T-helper 1 cell treated with Interleukin-12 subunit alpha and Interleukin-12 subunit beta and Interleukin-4 antibody, amounts not matched to agents 30 μg/mL and 1 μg/mL, for 36 hours (primary cell): ENCODE results near the gene CDK9.

Source experiments
- H3K27ac Mint-ChIP-seq: one replicate; pipeline ENCODE4 v1.8.0; 2021; ENCODE audit warnings: mild to moderate bottlenecking, mixed read lengths
- H3K27me3 Mint-ChIP-seq: one replicate; pipeline ENCODE4 v1.8.0; 2021; ENCODE audit warnings: low read depth, mixed read lengths
- H3K36me3 Mint-ChIP-seq: one replicate; pipeline ENCODE4 v1.8.0; 2021; ENCODE audit warnings: low read depth, mixed read lengths
- H3K4me1 Mint-ChIP-seq: one replicate; pipeline ENCODE4 v1.8.0; 2021; ENCODE audit warnings: low read depth, mixed read lengths
- H3K4me3 Mint-ChIP-seq: one replicate; pipeline ENCODE4 v1.8.0; 2021; ENCODE audit warnings: mild to moderate bottlenecking, moderate library complexity, mixed read lengths
- H3K9me3 Mint-ChIP-seq: one replicate; pipeline ENCODE4 v1.8.0; 2021; ENCODE audit warnings: mixed read lengths

The CDK9 gene

DNA sequence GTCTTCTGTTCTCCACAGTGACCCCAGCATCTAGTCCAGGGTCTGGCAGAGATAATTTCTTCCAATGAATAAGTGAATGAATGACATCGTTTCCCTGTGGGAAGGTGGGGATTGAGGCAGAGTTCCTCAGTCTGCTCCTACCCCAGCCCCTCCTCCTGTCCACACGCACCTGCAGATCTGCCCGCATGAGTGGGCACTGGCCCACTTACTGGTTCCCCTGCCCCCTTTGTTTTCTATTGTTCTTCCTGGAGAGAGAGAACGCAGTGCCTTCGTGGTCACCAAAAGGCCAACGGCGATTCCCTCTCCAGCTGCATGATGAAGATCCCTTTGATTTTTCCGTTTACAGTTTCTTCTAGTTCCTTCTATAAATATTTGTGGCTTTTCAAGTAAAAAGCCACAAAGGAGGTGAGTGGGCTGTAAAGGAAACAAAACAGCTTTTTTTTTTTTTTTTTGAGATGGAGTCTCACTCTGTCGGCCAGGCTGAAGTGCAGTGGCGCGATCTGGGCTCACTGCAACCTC is 11.1 kb downstream of the CDK9 start:
- Mint-ChIP-seq H3K36me3 (peaks cover 8% of the 10 kb centered on the region), H3K9me3 (no peaks in the 10 kb centered on the region), H3K4me1 (peaks cover 20% of the 10 kb centered on the region), H3K4me3 (peak overlapping the region; percentile 79), H3K27ac (peak overlapping the region; percentile 76), H3K27me3 (no peaks in the 10 kb centered on the region)

DNA sequence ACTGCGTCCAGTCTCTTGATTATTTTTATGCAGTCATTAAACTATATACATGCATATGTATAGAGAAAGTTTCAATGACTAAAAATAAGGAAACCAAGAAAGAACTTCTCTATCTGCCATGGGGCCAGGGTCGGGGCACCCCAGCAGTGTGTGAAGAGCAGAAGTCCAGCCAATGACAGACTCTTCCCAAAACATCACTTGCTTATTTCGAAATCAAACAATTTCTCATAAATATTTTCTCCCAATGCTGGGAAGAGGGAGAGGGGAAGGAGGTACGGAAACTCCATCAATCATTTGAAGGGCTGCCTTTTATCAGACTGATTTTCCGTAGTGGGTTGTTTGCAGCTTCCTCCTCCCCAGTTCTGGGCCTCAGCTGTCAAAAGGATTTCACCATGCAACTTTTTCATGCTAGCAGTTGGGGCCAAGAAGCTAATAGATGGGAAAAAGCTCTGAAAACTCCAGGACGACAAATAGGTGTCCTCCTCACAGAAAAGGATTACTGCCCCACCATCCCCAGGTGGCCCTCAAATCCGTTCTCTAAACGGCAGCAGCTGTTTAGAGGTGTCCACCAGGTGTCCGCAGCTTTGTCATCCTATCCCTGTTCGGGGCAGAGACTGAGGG is 16.2 kb downstream of the CDK9 start:
- Mint-ChIP-seq H3K27ac (peak overlapping the region; percentile 73), H3K4me3 (peak overlapping the region; percentile 79), H3K4me1 (peaks cover 17% of the 10 kb centered on the region), H3K36me3 (peaks cover 10% of the 10 kb centered on the region), H3K27me3 (no peaks in the 10 kb centered on the region), H3K9me3 (no peaks in the 10 kb centered on the region)

DNA sequence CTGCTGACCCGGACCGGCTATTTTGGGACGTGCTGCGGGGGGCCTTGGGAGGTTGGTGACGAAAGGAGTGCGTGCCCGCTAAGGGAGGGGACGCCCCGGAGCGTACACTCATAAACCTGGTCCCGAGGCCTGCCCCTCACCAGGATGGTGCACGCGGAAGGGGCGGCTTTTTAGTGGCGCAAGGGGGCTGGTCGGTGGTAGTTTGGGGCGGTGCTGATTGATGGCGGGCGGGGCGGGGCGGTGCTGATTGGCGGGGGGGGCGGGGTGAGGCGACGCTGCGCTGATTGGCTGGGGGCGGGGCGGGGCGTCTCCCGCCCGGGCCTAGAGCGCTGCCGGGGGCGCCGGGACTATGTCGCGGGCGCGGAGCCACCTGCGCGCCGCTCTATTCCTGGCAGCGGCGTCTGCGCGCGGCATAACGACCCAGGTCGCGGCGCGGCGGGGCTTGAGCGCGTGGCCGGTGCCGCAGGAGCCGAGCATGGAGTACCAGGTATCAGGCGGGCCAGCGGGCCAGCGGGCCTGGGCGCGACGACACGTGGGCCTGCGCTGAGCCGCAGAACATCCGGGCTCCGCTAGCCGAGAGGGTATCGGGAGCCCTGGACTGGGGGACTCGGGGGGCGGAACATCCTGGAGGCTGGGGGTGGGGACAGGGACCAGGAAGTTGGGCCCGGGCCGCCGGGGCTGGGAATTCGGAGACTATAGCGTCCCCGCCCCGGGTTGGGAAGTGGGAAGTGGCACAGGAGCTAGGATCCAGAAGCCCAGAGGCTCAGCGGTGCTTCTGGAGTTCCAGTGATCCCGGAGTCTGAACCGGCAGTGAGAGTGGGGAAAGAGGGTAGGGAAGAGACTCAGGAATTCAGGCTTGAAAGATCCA is 17.0 kb downstream of the CDK9 start, which contains the start of gene FPGS:
Gene FPGS (plus strand): TSS at position 307 of the 868 bp plus-strand sequence. CDS start 43 bp downstream, at position 350.
- H3K4me3 Mint-ChIP-seq: peak within 1 kb of the TSS; percentile 95
- peak within 1 kb of the TSS; percentile 94 for H3K27ac Mint-ChIP-seq
- H3K9me3 Mint-ChIP-seq: no peaks in the 10 kb centered on the region
- no peaks in the 10 kb centered on the region for H3K27me3 Mint-ChIP-seq
- peaks cover 13% of the 10 kb centered on the region for H3K4me1 Mint-ChIP-seq
- H3K36me3 Mint-ChIP-seq: peaks cover 14% of the 10 kb centered on the region

DNA sequence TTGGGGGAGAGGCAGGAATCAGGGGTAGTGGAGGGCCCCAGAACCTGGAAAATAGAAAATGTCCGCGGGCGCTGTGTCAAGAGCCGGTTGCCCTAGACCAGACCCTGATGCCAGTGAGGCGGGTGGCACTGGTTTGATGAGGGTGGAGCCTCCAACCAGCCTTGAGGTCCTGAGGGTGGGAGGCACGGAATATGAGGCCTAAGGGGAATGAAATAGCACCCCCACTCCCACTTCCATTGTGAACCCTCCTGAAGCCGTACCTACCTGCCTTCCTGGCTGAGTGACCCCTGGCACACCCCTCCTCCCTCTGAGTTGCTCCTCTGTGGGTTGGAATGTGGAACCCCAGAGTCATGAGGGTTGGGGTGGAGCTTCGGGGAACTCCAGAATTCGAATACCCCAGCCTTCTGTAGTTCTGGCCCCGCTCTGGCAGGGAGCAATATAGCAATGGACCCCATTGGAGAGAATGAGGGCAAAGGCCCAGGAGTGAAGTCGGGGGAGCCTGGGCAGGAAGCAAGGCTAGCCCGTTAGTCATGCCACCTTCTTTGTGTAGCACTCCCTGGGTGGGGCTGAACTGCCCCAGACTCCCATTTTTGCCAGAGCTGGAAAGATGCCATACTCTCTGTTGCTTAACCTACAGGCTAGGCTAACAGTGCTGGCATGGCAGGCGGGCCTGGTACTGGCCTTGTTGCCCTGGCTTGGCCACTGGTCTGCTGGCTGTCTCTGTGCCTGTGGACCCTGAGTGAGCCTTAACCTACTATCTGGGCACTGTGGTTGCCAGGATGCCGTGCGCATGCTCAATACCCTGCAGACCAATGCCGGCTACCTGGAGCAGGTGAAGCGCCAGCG is 17.9 kb downstream of the CDK9 start:
- Mint-ChIP-seq H3K36me3 (peaks cover 16% of the 10 kb centered on the region), H3K4me3 (peak overlapping the region; percentile 95), H3K9me3 (no peaks in the 10 kb centered on the region), H3K4me1 (peaks cover 13% of the 10 kb centered on the region), H3K27ac (peak overlapping the region; percentile 94), H3K27me3 (no peaks in the 10 kb centered on the region)

DNA sequence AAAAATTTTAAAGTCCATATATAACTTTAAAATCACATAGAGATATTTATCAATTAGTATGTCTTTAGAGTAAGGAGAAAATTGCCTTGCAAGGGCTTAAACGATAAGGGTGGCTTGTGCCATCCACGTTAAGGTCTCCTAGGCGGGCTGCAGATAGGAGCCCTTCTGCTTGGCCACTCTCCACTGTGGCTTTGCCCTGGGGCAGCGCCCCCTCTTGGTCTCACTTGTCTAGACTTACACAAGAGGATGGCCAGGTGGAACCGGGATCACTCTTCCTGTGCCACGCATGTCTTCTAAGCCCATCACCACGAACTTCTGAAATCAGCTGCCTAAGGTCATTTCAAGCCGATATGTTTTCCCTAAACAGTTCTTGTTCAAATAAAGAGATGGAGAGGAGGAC is 19.8 kb downstream of the CDK9 start:
- Mint-ChIP-seq H3K36me3 (peaks cover 19% of the 10 kb centered on the region), H3K27ac (no peak overlapping the region), H3K4me3 (no peak overlapping the region)

DNA sequence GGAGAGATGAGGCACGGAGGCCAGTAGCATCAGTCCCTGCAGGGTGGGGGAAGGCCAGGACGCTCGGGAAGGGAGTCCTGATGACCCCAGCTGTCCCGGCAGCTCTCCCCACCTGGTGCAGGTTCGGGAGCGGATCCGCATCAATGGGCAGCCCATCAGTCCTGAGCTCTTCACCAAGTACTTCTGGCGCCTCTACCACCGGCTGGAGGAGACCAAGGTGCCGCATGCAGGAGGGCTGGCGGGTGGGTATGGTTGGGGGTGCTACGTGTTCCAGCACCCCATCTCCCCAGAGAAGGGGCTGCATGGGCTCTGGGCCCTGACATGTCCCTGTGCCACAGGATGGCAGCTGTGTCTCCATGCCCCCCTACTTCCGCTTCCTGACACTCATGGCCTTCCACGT is 21.0 kb downstream of the CDK9 start:
- Mint-ChIP-seq H3K9me3 (no peaks in the 10 kb centered on the region), H3K4me1 (peaks cover 13% of the 10 kb centered on the region), H3K4me3 (no peak overlapping the region), H3K36me3 (peaks cover 23% of the 10 kb centered on the region), H3K27ac (no peak overlapping the region), H3K27me3 (no peaks in the 10 kb centered on the region)

More for the DNA sequence above, 19.8 kb downstream of the CDK9 start:
- peaks cover 13% of the 10 kb centered on the region for H3K4me1 Mint-ChIP-seq
- no peaks in the 10 kb centered on the region for H3K9me3 Mint-ChIP-seq
- H3K27me3 Mint-ChIP-seq: no peaks in the 10 kb centered on the region

DNA sequence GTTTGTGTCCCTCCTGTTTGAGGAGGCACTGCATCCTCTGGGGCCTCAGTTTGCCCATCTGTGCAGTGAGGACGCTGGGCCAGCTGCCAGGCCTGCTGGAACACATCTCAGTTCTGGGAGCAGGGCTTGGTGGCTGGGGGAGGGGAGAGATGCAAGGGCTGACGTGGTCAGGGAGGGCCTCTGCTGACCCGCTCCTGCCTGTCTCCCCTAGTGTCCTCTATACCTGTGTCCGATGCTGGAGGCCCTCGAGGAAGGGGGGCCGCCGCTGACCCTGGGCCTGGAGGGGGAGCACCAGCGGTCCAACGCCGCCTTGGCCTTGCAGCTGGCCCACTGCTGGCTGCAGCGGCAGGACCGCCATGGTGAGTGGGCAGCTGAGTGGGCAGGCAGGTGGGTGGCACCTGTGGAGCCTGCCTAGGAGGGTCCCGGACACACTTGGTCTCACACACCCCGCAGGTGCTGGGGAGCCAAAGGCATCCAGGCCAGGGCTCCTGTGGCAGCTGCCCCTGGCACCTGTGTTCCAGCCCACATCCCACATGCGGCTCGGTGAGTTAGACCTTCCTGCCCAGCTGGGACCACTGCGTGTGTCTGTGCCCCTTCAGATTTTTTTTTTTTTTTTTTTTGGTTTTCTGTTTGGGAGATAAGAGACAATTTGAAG is 22.6 kb downstream of the CDK9 start:
- peaks cover 23% of the 10 kb centered on the region for H3K36me3 Mint-ChIP-seq
- no peaks in the 10 kb centered on the region for H3K27me3 Mint-ChIP-seq
- no peaks in the 10 kb centered on the region for H3K9me3 Mint-ChIP-seq
- H3K4me3 Mint-ChIP-seq: no peak overlapping the region
- no peak overlapping the region for H3K27ac Mint-ChIP-seq
- peaks cover 8% of the 10 kb centered on the region for H3K4me1 Mint-ChIP-seq

DNA sequence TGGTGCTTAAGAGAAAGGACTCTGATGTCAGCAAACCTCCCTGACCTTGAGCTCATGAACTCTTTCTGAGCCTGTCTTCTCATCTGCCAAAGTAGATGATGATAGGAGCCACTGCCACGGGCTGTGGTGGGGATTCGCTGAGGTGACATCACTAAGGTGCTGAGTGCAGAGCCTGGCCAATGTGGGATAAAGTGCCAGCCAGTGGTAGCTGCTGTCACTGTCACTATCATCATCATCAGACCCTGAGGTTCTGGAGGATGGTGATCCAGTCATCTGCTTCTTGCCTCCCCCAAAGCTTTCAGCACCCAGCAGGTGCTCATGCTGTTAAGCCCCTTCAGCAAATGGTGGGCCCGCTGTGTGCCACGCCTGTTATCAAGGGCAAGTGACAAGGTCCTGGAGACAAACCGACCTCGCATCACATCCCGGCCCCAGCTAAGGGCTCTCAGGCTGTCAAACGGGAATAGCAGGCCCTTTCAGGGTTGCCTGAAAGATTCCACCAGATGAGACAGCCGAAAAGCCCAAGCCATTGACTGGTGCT is 23.2 kb downstream of the CDK9 start:
- no peaks in the 10 kb centered on the region for H3K27me3 Mint-ChIP-seq
- peaks cover 5% of the 10 kb centered on the region for H3K4me1 Mint-ChIP-seq
- no peaks in the 10 kb centered on the region for H3K9me3 Mint-ChIP-seq
- peaks cover 26% of the 10 kb centered on the region for H3K36me3 Mint-ChIP-seq
- H3K4me3 Mint-ChIP-seq: no peak overlapping the region
- no peak overlapping the region for H3K27ac Mint-ChIP-seq

DNA sequence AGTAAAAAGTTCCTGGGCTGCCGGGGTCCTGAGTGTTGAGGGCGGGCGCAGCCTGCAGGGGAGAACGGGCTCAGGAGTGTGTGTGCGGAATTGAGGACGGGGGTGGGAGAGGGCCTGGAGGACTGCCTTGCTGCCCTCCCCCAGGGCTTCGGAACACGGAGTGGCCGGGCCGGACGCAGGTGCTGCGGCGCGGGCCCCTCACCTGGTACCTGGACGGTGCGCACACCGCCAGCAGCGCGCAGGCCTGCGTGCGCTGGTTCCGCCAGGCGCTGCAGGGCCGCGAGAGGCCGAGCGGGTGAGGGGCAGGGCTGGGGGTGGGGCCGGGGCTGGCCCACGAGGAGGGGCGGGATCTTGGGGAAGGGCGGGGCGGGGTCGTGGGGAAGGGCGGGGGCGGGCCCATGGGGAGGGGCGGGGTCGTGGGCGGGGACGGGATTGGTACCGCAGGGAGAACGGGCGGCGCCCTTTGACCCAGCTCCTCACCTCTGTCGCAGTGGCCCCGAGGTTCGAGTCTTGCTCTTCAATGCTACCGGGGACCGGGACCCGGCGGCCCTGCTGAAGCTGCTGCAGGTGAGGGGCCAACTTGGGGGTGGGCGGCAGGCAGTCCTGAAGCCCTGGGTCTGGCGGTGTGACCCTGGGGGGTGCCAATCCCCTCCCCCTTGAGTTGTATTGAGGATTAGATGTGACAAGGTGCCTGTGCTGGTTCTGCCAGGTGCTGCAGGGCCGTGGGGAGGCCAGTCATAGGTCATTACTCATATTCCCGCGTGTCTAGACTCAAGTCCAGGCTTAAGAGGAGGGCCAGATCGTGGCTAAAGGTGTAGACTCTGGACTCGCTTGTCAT is 23.9 kb downstream of the CDK9 start:
- no peak overlapping the region for H3K4me3 Mint-ChIP-seq
- no peaks in the 10 kb centered on the region for H3K27me3 Mint-ChIP-seq
- no peaks in the 10 kb centered on the region for H3K9me3 Mint-ChIP-seq
- H3K27ac Mint-ChIP-seq: no peak overlapping the region
- H3K36me3 Mint-ChIP-seq: peaks cover 23% of the 10 kb centered on the region
- peaks cover 5% of the 10 kb centered on the region for H3K4me1 Mint-ChIP-seq

DNA sequence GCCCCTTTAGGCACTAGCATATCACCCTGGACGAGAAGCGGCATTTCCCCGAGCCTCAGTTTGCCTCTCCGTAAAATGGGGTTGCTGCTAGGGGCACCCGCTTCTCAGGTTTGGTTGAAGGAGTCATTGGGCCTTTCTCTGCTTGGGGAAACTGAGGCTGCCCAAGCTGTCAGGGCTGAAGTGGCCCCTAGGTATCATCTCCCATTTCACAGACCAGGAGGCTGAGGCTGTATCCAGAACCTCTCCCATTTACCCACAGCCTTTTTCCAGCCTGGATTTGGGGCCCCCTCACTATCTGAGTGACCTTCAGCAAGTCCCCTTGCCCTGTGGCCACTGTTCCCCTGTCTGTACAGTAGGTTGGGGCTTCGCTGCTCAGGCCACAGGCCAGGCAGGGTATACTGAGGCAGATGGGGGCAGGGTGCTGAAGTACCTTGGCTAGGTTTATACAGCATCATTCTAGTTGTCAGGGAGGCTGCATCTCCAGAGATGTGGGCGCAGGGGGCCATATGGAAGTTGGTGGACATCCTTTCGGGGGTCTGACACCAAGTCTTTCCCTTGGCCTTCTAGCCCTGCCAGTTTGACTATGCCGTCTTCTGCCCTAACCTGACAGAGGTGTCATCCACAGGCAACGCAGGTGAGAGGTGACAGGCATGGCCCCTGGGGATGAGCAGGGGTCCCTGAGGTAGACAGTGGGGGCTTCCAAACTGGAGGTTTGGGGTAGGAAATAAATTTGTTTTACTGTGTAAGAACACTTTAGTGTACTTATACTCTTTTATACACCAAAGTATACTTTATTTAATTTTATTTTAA is 24.7 kb downstream of the CDK9 start:
- Mint-ChIP-seq H3K4me1 (peaks cover 5% of the 10 kb centered on the region), H3K36me3 (peaks cover 23% of the 10 kb centered on the region), H3K27ac (no peak overlapping the region), H3K27me3 (no peaks in the 10 kb centered on the region), H3K4me3 (no peak overlapping the region), H3K9me3 (no peaks in the 10 kb centered on the region)

DNA sequence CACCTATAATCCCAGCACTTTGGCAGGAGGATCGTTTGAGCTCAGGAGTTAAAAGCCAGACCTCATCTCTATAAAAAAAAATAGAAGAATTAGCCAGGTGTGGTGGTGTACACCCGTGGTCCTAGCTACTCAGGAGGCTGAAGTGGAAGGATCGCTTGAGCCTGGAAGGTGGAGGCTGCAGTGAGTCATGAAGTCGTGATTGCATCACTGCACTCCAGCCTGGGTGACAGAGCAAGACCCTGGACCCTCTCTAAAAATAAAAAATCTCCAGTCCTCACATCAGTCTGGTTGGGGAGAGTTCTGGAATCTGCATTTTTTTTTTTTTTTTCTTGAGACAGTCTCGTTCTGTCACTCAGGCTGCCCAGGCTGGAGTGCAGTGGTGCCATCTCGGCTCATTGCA is 26.2 kb downstream of the CDK9 start:
- Mint-ChIP-seq H3K27ac (no peak overlapping the region), H3K27me3 (no peaks in the 10 kb centered on the region), H3K9me3 (no peaks in the 10 kb centered on the region), H3K4me3 (no peak overlapping the region), H3K36me3 (peaks cover 21% of the 10 kb centered on the region), H3K4me1 (no peaks in the 10 kb centered on the region)

DNA sequence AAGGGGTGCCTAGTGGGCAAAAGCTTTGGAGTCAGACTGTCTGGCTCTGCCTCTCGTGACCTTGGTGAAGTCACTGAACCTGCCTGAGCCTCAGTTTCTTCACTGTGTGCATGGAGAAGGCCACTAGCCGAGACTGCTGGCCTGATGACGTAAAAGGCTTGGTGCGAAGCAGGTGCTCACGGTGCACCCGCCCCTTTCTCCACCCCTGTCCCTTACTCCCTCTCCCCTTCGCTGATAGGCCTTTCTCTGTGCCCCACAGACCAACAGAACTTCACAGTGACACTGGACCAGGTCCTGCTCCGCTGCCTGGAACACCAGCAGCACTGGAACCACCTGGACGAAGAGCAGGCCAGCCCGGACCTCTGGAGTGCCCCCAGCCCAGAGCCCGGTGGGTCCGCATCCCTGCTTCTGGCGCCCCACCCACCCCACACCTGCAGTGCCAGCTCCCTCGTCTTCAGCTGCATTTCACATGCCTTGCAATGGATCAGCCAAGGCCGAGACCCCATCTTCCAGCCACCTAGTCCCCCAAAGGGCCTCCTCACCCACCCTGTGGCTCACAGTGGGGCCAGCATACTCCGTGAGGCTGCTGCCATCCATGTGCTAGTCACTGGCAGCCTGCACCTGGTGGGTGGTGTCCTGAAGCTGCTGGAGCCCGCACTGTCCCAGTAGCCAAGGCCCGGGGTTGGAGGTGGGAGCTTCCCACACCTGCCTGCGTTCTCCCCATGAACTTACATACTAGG is 27.3 kb downstream of the CDK9 start:
- Mint-ChIP-seq H3K27me3 (no peaks in the 10 kb centered on the region), H3K9me3 (no peaks in the 10 kb centered on the region), H3K4me1 (no peaks in the 10 kb centered on the region), H3K27ac (no peak overlapping the region), H3K4me3 (no peak overlapping the region), H3K36me3 (peaks cover 26% of the 10 kb centered on the region)
